ENCODE results near the gene FAM118B.

The FAM118B gene

DNA sequence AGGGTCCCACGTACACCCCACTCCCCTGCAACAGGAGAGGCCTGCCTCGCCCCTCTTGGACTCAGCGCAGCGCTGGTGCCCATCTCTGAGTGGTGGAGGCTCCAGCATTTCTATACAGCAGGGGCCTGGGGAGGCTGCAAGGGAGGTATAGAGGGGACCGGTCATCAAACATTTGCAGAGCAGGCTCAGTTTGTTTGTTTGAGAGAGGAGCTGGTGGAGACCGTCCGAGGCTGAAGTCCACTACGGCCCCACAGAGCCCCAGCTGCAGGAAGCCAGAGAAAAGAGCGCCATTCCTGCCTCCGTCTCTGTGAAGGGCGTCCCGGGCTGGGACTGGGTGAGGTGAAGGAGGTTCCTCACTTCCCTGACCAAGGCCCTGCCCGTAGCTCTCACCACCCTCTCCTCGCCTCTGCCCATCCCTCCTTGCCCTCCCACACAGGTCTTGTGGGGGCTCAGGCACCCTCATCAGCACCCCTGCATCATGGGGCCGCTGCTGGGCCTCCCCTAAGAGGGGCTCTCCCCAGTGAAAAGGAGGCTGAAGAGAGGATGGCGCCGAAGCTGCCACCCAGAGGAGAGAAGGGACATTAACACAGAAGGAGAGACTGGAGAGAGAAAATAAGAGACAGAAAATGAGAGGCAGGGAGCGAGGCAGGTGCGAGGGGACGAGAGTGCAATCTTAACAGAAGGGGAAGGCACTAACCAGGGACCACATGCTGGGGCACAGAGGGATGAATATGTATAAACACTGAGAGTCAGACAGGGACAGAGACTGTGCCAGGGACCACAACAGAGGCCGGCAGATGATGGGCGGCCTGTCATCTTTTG, 24.7 kb upstream of the FAM118B start:
- DNase-seq, result peak; percentile 42 to 83 (median 62)

DNA sequence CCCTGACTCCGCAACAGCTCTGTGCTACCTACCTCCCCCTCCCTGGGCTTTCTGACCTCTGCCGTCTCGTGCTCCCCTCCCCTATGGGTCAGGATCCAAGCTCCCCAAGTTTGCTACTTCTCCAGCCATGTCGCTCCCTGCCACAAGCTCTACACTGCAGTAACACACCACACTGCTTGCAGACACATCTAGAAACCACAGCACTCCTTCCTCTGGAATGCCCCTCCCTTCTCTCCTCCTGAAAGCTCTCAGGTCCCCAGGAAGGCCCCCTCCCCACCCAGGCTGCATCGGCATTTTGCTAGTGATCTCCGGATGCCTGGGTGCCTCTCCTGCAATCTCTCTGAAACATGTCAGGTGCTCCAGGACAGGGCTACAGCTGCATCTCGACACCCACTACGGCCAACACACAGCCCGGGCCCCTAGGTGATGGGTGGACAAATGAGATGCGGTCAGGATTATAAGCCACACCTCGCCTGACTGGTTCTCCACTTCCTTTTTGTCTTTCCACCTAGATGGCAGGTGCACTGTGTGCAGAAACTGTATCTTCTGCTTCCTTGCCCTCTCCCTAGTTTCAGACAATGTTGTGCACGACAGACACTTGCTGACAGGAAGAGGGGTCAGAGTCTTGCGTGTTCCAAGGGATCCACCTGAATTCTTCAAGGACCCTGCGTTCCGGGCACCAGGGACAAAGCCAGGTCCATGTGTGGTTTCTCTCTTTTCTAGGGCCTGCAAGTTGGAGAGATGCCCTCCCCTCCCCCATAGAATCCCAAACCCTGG, 23.1 kb upstream of the FAM118B start:
- DNase-seq, result no peak

DNA sequence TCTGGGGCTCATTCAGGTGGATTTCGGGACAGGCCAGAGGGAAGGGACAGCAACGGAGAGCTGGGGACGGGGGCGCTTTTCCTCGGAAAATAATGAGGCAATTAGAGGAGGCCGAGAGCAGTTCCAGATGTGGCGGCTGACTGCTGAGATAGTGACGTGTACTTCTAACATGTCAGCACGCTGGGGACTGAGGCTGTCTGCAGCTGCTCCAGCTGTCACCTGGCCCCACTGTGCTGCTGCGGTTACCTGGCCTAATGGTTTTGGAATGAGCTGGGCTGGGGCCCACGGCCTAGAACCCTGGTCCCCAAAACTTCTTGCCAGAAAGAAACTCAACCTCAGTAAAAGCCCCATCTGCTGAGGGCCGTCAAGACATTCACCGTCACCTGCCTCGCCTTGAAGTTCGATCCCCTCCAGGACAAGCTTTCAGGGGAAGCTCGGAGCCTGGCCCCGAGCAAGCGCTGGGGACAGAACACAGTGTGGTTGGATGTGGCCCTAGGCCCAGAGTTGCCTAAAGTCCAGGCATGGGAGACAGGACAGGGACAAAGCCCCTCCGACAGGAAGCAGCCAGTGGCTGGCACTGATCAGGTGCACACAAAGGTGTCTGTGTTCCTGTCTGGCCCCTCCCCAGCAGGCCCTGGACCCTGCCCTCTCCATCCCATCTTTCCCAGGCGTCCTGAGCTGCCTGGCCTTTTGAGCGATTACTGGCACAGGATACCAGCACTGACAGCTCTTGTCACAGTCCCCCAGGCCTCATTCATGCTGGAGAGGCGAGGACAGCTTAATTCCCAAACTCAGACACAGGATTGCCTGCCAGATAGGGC, 22.3 kb upstream of the FAM118B start:
- no peak for DNase-seq

DNA sequence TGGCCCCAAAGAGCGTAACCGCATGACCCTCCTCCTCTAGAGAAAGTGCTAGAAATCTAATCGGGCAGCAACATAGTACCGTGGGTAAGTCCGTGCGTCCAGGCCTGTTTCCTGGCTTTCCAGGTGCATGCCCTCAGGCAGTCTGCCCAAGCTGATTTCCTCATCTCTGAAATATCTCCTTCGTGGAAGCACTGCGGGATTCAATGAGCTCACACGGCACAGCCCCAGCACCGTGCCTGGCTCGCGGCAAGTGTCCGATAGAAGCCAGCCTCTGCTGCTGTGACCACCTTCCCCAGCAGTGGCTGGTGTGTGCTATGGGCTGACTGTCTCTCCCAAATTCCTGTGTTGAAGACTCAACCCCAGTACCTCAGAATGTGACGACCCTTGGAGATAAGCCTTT, 20.8 kb upstream of the FAM118B start:
- no peak for DNase-seq

DNA sequence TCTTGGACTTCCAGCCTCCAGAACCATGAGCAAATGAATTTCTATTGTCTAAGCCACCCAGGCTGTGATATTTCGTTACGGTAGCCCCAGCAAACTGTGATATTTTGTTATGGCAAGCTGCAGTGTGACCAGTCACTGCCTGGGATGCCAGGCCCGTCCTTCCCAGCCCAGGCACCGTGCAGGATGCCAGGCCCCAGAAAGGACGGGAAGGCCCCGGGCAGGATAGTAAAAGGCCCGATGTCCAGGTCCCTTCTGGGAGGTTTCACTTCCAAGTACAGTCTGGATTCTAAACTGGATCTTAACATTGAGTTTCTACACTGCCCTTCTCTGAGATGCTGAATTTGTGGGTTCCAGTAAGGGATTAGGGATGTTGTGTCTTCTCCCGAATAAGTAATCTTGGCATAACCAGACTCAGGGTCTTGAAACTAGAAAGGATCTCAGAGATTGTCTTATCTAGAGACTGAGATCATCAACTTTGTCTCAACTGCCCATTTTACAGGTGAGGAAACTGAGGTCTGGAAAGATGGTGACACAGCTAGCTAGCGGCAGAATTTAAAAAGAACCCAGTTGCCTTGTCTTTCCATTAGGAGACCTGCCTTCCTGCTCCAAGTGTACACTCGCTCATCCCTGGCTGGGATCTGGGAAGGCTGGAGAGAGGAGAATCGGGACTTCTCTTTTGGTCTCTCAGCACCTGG, 20.1 kb upstream of the FAM118B start:
- DNase-seq, result no peak

- DNase-seq, result no peak
These were observed 19.2 kb upstream of the FAM118B start for GRCh38 chr11:126192361-126192760.

DNA sequence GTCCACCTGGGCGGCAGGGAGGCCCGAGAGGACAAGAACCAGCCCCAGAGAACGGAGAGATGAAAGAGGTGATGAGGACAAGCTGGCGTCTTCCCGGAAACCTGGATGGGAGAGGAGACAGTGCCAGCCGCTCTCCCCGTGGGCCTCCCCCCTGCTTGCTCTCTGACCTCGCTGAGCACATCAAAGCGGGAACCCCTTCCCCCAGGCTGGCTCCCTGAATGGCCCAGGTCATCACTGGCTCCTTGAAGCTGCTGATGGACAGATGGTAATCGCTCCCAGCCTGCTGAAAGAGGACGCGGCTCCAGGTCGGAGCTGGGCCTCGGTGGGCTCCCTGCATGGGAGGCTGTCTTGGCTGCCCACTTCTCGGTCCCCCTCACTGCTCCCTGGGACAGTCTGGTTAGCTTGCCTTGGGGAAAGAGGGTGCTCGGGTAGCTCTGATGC, 18.5 kb upstream of the FAM118B start:
- DNase-seq, result no peak

DNA sequence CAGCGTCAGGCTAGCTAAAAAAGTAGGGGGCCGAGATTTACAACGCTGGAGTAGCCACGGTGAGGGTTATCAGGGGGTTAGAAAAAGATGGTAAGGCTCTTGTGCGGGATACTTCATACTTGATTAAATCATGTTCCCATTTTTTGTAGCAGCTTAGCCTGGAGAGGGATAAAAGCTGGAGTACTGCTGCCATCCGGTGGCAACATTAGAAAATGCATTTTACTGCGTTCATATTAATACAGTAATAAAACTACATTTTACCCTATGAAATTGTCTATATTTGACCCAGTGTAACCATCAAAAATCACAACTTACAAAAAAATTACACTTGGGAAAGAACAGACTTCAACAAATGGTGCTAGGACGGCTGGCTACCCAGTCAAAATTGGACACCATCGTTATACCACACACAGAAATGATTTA, 17.4 kb upstream of the FAM118B start:
- peak; percentile 44 to 72 (median 60) for DNase-seq

DNA sequence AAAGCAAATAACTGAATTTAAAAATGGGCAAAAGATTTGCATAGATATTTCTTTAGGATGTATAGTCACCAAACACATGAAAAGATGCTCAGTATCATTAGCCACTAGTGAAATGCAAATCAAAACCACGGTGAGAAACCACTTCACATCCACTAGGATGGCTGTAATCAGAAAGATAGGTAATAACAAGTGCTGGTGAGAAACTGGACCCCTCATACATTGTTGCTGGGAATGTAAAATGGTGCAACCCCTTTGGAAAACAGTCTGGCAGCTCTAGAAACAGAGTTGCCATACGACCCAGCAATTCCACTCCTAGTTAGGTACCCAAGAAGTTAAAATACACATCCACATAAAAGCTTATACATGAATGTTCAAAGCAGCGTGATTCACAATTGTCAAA, 16.5 kb upstream of the FAM118B start:
- no peak for DNase-seq

DNA sequence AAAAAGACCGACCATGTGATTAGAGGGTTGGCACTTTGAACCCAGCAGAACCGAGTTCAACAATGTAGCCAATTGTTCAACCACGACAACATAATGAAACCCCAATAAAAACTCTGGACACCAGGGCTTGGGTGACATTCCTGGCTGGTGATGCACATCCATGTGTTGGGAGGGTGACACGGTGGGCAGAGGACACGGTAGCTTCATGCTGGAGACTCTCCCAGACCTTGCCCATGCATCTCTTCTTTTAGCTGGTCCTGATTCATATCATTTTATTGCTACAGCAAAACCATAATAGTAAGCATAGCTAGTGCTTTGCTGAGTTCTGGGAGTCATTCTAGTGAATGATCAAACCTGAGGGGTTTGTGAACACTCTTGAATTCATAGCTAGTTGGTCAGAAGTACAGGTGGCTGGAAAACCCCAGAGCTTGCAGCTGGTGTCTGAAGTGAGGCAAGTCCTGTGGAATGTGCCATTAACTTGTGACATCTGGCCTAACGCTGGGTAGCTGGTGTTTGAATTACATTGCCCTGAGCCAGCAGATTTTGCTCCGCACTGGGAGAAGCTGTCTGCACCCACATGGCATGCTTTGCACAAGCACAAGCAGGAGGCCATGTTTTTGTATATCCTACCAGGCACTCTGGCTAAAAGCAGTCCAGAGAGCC, 14.2 kb upstream of the FAM118B start:
- no peak for DNase-seq

- DNase-seq, result no peak
These were observed 12.9 kb upstream of the FAM118B start for GRCh38 chr11:126198648-126199047.

DNA sequence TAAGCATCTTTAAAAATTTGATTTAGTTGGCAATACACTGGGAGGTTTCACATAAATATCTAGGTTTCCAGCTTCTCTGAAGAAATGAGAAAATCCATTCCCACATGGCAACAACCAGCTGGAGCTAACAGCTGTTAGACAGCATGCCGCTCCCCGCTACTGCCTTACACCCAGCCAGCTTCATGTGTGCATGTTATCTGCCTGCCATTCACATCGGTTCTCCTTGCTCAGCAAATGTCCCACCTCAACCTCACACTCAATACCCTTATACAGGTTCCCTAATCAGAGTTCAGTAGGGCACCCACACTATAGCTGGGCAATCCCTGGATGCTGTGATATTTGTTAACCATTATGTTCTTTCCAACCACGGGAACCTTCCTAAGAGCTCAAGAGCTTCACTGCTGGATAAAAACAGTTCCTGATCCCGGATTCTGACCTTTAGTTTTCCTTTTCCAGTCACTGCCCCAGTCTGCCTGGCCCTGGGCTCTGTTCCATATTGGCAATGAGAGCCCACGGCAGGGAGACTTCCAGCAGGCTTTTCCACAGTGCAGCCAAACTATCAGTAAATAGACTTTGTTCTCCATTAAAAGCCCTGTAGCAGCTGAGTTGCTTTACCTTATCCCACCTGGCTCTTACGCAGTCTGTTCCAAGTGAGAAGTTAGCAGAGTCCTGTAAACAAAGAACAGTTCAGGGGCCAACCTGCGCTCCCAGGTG, 8.8 kb upstream of the FAM118B start:
- DNase-seq, result no peak

DNA sequence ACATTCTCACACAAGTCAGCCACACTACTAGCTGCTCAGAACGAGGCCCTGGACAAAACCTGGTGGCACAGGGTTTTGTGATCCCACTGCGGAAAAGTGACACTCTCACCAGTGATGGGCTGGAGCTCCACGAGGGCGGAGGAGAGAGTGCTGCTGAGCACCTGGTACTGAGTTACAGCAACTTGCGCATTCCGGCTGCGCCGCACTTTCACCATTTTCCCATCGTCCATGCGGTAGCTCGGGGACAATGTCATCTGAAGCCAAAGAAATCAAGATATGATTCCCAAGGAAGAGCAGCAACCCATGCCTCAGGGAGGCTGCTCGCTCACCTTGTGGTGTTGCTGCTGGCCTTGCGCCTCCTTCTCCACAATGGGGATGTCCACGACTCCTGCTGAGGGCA, 6.2 kb upstream of the FAM118B start:
- no peak for DNase-seq

DNA sequence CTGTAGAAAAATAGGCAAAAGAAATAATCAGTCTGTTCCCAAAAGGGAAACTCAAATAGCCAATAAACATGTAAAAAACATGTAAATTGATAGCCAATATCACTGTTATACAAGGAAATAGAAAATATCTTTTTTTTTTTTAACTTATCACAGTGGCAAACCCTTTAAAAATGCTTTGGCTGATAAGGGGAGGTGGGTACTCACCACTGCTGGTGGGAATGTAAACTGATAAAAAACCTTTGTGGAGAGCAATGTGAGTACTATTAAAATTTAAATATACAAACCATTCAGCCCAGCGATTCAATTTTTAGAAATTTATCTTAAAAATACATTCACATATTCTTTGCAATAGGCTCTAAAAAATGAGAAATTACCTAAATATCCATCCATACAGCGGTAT, 3.7 kb upstream of the FAM118B start:
- DNase-seq, result no peak

GRCh38 chr11:126210871-126211235, 729 bp upstream of the FAM118B start:
- DNase-seq, result no peak

- peak in 1 of 3 experiments; percentile 74 for DNase-seq
These were observed 593 bp downstream of the FAM118B start for GRCh38 chr11:126212089-126212660.

DNA sequence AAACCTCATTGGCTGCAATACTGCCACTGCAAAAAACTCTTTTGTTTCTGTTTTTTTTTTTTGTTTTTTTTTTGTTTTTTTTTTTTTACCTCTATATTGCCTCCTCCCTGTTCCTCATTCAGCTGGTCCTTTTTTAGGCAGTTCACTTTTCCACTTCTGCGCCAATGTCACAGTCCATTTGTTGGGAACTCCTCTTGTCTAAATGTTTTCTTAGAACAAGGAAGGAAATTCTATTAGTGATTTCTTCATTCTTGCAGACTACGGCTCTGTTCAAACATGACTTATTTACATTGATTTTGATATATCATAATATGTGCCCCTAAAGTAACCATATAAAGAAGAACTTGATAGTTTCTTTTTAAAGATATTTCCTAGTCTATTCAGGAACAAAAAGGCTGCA, 2.9 kb downstream of the FAM118B start:
- DNase-seq, result no peak

DNA sequence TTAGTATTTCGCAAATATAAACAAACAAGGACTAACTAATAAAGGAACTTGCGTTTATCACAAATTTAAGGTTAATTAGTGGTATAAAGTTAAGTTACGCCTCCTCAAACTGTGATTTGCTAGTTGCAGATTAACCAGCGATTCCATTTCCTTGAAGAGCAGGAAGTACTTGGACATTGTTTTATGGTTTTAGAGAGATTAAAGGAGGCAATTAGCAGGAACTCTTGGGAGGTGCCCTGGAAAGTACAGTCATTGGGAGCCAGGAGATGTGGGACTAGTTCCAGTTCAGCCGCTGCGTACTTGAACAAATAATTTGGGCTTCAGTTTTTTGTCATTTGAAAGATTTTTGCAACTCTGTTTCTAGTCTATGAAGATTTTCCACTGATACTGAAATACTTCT, 3.3 kb downstream of the FAM118B start:
- DNase-seq, result no peak

- DNase-seq, result no peak
These were observed 5.1 kb downstream of the FAM118B start for GRCh38 chr11:126216526-126217305.

DNA sequence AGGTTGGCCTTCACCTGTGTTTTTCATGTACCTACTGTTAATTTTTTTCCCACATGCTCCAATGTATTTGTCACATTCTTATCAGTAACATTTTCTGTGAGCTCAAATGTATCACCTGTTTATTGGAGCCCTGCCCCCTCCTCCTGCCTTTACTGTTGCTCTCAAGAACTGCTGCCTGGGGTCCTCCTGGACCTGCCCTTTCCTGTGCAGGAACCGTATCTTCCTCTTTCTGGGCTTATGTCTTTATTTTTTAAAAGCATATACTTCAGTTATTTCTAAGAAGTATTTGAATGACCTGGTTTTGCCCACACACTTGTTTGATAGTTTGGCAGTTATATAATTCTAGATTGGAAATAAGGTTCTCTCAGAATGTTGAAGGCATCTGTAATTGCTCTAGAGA, 5.9 kb downstream of the FAM118B start:
- no peak for DNase-seq

All from NCI-H1417 (cell line).